GM12872 (cell line): ENCODE data around the gene EMILIN2.

ENCODE experiments used
- CTCF ChIP-seq: IDR thresholded peaks from 3 replicates; pipeline ENCODE4 v1.5.1; 2011; ENCODE audit warnings: low read depth, mild to moderate bottlenecking, low read length, moderate library complexity; ENCODE audit not compliant: insufficient read depth

The EMILIN2 gene

GRCh38 chr18:2956056-2956455, 109.2 kb downstream of the EMILIN2 start:
- TF ChIP-seq CTCF, result no peak

- no peak for TF ChIP-seq CTCF
Observed at GRCh38 chr18:2958819-2959298, 112.1 kb downstream of the EMILIN2 start.

- no peak for TF ChIP-seq CTCF
Observed at GRCh38 chr18:2959341-2959740, 112.5 kb downstream of the EMILIN2 start.

- no peak for TF ChIP-seq CTCF
Observed at GRCh38 chr18:2960983-2961696, 114.3 kb downstream of the EMILIN2 start.

GRCh38 chr18:2961821-2962220, 115.0 kb downstream of the EMILIN2 start:
- no peak for TF ChIP-seq CTCF

GRCh38 chr18:2963048-2963447, 116.2 kb downstream of the EMILIN2 start:
- no peak for TF ChIP-seq CTCF

- TF ChIP-seq CTCF, result no peak
Observed at GRCh38 chr18:2964361-2965010, 117.7 kb downstream of the EMILIN2 start.
